HEK293 (cell line): ENCODE results near the gene AREG.

ENCODE experiments used
- CTCF ChIA-PET: fragments of 350-600 bp; formaldehyde crosslinking; extraction: SDS; loops from one replicate; lab custom pipeline; 2021; ENCODE audit warnings: antibody characterized with exemption; lab: Yijun Ruan, JAX
- POLR2A ChIA-PET: fragments of 300-600 bp; formaldehyde crosslinking; extraction: SDS; loops from one replicate; lab custom pipeline; 2020; ENCODE audit warnings: antibody characterized with exemption, inconsistent platforms; lab: Yijun Ruan, JAX
- H3K27ac ChIP-seq: fragments of 200-500 bp; sonication (Bioruptor generic); 2 replicates; pipeline ENCODE4 v1.5.1; 2014; ENCODE audit warnings: low read depth, low read length, control low read depth, inconsistent platforms; ENCODE audit errors: extremely low read depth
- H3K36me3 ChIP-seq, 2 experiments: fragments of 200-500 bp in 1 of 2; sonication (Bioruptor generic) in 1 of 2; 1 replicate in 1 of 2; 2 replicates in 1 of 2; pipeline ENCODE4 v1.5.1; 2014 to 2017; ENCODE audit warnings: inconsistent platforms in 2 of 2, low read length in 2 of 2; ENCODE audit not compliant: control insufficient read depth in 2 of 2, insufficient read depth in 1 of 2
- H3K4me1 ChIP-seq: fragments of 200-500 bp; sonication (Bioruptor generic); 2 replicates; pipeline ENCODE4 v1.5.1; 2014; ENCODE audit warnings: mild to moderate bottlenecking, low read length, inconsistent platforms; ENCODE audit not compliant: control insufficient read depth, insufficient read depth
- H3K4me3 ChIP-seq: 2 replicates; pipeline ENCODE4 v1.5.1; 2011; ENCODE audit warnings: low read depth, mild to moderate bottlenecking, control low read depth, low read length, moderate library complexity
- H3K9me3 ChIP-seq: fragments of 200-500 bp; sonication (Bioruptor generic); 2 replicates; pipeline ENCODE4 v1.5.1; 2014; ENCODE audit warnings: low read depth, low read length, inconsistent platforms; ENCODE audit not compliant: control insufficient read depth, insufficient read depth
- OVOL3 ChIP-seq: fragments of 450-650 bp; formaldehyde crosslinking; IDR thresholded peaks from 2 replicates; pipeline ENCODE4 v1.5.1; 2016; ENCODE audit warnings: missing biosample characterization, missing genetic modification characterization
- RBAK ChIP-seq: fragments of 450-650 bp; formaldehyde crosslinking; IDR thresholded peaks from 2 replicates; pipeline ENCODE4 v1.5.1; 2016; ENCODE audit warnings: missing biosample characterization, missing genetic modification characterization
- SCRT1 ChIP-seq: fragments of 450-650 bp; formaldehyde crosslinking; IDR thresholded peaks from 2 replicates; pipeline ENCODE4 v1.5.1; 2016; ENCODE audit warnings: missing biosample characterization, missing genetic modification characterization, borderline replicate concordance
- ZBTB21 ChIP-seq: fragments of 450-650 bp; formaldehyde crosslinking; IDR thresholded peaks from 2 replicates; pipeline ENCODE4 v1.5.1; 2017; ENCODE audit warnings: missing biosample characterization, missing genetic modification characterization
- ZNF121 ChIP-seq: fragments of 450-650 bp; formaldehyde crosslinking; IDR thresholded peaks from 2 replicates; pipeline ENCODE4 v1.5.1; 2016; ENCODE audit warnings: missing biosample characterization, missing genetic modification characterization
- ZNF132 ChIP-seq: fragments of 450-650 bp; formaldehyde crosslinking; IDR thresholded peaks from 2 replicates; pipeline ENCODE4 v1.5.1; 2017; ENCODE audit warnings: missing biosample characterization, missing genetic modification characterization, borderline replicate concordance
- ZNF19 ChIP-seq: fragments of 450-650 bp; formaldehyde crosslinking; IDR thresholded peaks from 2 replicates; pipeline ENCODE4; 2016; ENCODE audit warnings: missing biosample characterization, missing genetic modification characterization, low read depth
- ZNF202 ChIP-seq: fragments of 450-650 bp; formaldehyde crosslinking; IDR thresholded peaks from 2 replicates; pipeline ENCODE4 v1.5.1; 2016; ENCODE audit warnings: missing biosample characterization, missing genetic modification characterization, borderline replicate concordance
- ZNF239 ChIP-seq: fragments of 450-650 bp; formaldehyde crosslinking; IDR thresholded peaks from 2 replicates; pipeline ENCODE4 v1.5.1; 2016; ENCODE audit warnings: missing biosample characterization, missing genetic modification characterization
- ZNF26 ChIP-seq: fragments of 450-650 bp; formaldehyde crosslinking; IDR thresholded peaks from 2 replicates; pipeline ENCODE4 v1.5.1; 2016; ENCODE audit warnings: missing biosample characterization, missing genetic modification characterization
- ZNF274 ChIP-seq, 2 experiments: fragments of 200-500 bp in 1 of 2; fragments of 450-650 bp in 1 of 2; sonication (Bioruptor generic) in 1 of 2; formaldehyde crosslinking in 1 of 2; IDR thresholded peaks; 2 replicates each; pipeline versions ENCODE4 v1.5.1 to v1.6.1; 2014 to 2016; ENCODE audit warnings: borderline replicate concordance in 1 of 2, inconsistent platforms in 1 of 2, low read length in 1 of 2, missing biosample characterization in 1 of 2, missing genetic modification characterization in 1 of 2
- ZNF335 ChIP-seq: fragments of 450-650 bp; formaldehyde crosslinking; conservative IDR thresholded peaks from 2 replicates; pipeline ENCODE4 v1.5.1; 2016; ENCODE audit warnings: missing biosample characterization, missing genetic modification characterization
- ZNF473 ChIP-seq: fragments of 450-650 bp; formaldehyde crosslinking; IDR thresholded peaks from 2 replicates; pipeline ENCODE4 v1.5.1; 2017; ENCODE audit warnings: missing biosample characterization, missing genetic modification characterization
- ZNF555 ChIP-seq: fragments of 450-650 bp; formaldehyde crosslinking; conservative IDR thresholded peaks from 2 replicates; pipeline ENCODE4 v1.5.1; 2017; ENCODE audit warnings: missing biosample characterization, mild to moderate bottlenecking, missing genetic modification characterization, inconsistent platforms
- ZNF600 ChIP-seq: fragments of 450-650 bp; formaldehyde crosslinking; IDR thresholded peaks from 2 replicates; pipeline ENCODE4 v1.5.1; 2016; ENCODE audit warnings: missing biosample characterization, missing genetic modification characterization
- ZNF664 ChIP-seq: fragments of 450-650 bp; formaldehyde crosslinking; IDR thresholded peaks from 2 replicates; pipeline ENCODE4 v1.5.1; 2016; ENCODE audit warnings: missing biosample characterization, missing genetic modification characterization
- ZNF701 ChIP-seq: fragments of 450-650 bp; formaldehyde crosslinking; IDR thresholded peaks from 2 replicates; pipeline ENCODE4 v1.5.1; 2016; ENCODE audit warnings: missing biosample characterization, missing genetic modification characterization
- ZNF747 ChIP-seq: fragments of 450-650 bp; formaldehyde crosslinking; IDR thresholded peaks from 2 replicates; pipeline ENCODE4 v1.5.1; 2016; ENCODE audit warnings: missing biosample characterization, missing genetic modification characterization
- ZNF791 ChIP-seq: fragments of 450-650 bp; formaldehyde crosslinking; IDR thresholded peaks from 2 replicates; pipeline ENCODE4 v1.5.1; 2016; ENCODE audit warnings: missing biosample characterization, missing genetic modification characterization
- TF ChIP-seq, protein P1 (sequence below): fragments of 450-650 bp; formaldehyde crosslinking; IDR thresholded peaks from 2 replicates; pipeline ENCODE4; 2016; ENCODE audit warnings: missing biosample characterization, missing genetic modification characterization
- TF ChIP-seq, protein P2 (sequence below): fragments of 450-650 bp; formaldehyde crosslinking; IDR thresholded peaks from 2 replicates; pipeline ENCODE4 v1.5.1; 2016; ENCODE audit warnings: missing biosample characterization, missing genetic modification characterization

AREG gene

DNA sequence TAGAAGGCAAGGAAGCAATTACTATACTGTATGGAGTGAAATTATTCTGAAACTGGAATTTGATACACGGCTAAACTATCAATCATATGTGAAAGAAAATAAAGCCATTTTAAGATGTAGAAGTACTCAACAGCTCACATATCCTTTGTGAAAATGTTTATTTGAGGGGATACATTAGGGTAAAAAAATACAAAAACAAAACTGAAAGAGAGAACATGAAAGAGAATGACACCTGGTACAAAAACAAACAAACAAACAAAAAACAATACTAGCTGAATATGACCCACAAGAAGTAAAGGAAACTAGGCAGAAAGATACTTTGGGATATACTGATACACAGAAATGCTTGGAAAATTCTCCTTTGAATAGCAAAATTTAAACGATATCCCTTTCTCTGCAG lies 20.8 kb upstream of the AREG start (continued):
- TF ChIP-seq ZNF239, result no peak

DNA sequence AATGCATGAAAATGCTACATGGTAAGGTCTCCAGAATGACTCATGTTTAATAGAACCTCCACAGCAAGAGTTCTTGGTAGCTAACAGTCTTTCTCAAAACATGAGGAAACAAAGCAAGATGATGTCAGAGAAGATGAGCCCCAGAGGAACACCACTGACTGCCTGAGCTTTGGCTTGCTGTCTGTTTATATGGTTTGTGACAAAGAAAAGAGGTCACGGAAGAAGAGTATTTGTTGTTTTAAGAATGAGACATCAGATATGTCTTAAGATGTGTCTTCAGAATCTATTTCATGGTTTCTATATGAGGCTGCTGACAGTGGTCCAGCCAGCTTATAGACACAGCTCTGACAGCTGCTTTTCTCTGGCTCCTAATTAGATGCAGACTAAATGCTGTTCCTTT lies 18.8 kb upstream of the AREG start:
- ChIA-PET CTCF (no interaction called here), POLR2A (no interaction called here)
- Histone ChIP-seq H3K27ac (no peak overlapping the region), H3K36me3 (no peaks in the 10 kb centered on the region), H3K4me1 (no peaks in the 10 kb centered on the region; the same call in 1 of the 2 replicates), H3K9me3 (no peaks in the 10 kb centered on the region), H3K4me3 (no peak overlapping the region)
- TF ChIP-seq ZNF335 (0 out of 2 replicates have a peak, but pooled peaks have one; percentile 24), OVOL3 (tag by site-specific recombination) (no peak), ZNF19 (no peak), ZNF791 (no peak), ZNF600 (tag by site-specific recombination) (no peak)
- TF ChIP-seq, protein P1, sequence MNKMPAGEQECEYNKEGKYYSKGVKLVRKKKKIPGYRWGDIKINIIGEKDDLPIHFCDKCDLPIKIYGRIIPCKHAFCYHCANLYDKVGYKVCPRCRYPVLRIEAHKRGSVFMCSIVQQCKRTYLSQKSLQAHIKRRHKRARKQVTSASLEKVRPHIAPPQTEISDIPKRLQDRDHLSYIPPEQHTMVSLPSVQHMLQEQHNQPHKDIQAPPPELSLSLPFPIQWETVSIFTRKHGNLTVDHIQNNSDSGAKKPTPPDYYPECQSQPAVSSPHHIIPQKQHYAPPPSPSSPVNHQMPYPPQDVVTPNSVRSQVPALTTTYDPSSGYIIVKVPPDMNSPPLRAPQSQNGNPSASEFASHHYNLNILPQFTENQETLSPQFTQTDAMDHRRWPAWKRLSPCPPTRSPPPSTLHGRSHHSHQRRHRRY, result no peak

GRCh38 chr4:74428276-74428675 lies 16.7 kb upstream of the AREG start:
- CTCF ChIA-PET, result no interaction called here
- POLR2A ChIA-PET, result no interaction called here
- no peaks in the 10 kb centered on the region for H3K36me3 ChIP-seq
- TF ChIP-seq ZNF132, result no peak
- TF ChIP-seq ZNF664 (tag by site-specific recombination), result no peak
- no peak for TF ChIP-seq ZNF701 (tag by site-specific recombination)
- no peak for TF ChIP-seq ZNF747 (tag by site-specific recombination)
- TF ChIP-seq ZNF121 (tag by site-specific recombination), result no peak
- no peak for TF ChIP-seq ZNF202 (tag by site-specific recombination)
- no peak for TF ChIP-seq ZBTB21 (tag by site-specific recombination)
- TF ChIP-seq ZNF26 (tag by site-specific recombination), result no peak
- TF ChIP-seq ZNF555 (tag by site-specific recombination), result no peak
- no peak for TF ChIP-seq ZNF473 (tag by site-specific recombination)
- no peak for TF ChIP-seq RBAK (tag by site-specific recombination)
- TF ChIP-seq ZNF274 (IDR thresholded peaks at IDR 0.05; ENCODE audit: low read length), result no peak
- no peak for TF ChIP-seq ZNF274 (tag by site-specific recombination; IDR thresholded peaks at IDR 0.05; ENCODE audit: borderline replicate concordance)
- no peak for TF ChIP-seq SCRT1 (tag by site-specific recombination)
- TF ChIP-seq, protein P2, sequence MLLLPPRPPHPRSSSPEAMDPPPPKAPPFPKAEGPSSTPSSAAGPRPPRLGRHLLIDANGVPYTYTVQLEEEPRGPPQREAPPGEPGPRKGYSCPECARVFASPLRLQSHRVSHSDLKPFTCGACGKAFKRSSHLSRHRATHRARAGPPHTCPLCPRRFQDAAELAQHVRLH (tag by site-specific recombination), result no peak
- H3K27ac ChIP-seq, result no peak overlapping the region
- H3K4me1 ChIP-seq, result no peaks in the 10 kb centered on the region; the same call in 1 of the 2 replicates
- no peak overlapping the region for H3K4me3 ChIP-seq
- no peaks in the 10 kb centered on the region for H3K9me3 ChIP-seq
